Measurements from ENCODE around the gene MCAT.
"Not testable (repeated sequence)": the region's sequence is repeated elsewhere in the genome, so short reads cannot be mapped to it uniquely, and the experiment has no call there.

The MCAT gene

DNA sequence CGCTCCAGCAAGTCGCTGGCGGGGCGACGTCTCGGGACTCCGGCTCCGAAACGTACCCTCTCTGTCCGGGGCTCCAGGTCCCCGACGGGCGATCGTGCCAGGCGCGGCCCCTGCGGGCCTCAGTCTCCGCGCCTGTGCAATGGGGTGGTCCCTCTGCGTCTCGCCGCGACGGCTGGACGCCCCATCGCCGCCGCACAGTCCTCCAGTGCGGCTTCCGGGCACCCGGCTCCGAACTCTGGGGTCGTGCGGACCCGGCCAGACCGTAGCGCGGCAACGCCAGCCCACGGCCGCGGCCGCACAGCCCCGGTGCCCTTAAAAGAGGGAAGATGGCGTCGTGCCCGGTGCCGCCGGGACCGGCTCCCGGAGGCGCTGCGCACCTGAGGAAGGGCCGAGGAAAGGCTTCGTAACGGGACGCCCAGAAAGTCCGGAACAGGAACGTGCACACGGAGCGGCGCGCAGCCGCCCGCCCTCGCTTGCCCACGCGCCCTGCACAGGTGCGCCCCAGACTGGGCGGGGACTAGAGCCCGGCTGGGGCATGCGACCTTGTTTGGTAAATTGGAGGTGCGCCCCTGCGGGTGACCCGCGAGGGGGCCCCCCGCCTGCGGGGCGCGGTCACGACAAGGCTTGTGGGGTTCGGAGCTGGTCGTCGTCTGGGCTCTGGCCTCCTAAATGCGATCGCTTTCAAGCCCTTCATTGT, 32.1 kb downstream of the MCAT start:
- FAIRE-seq, result no peak
- no peak for DNase-seq (ENCODE audit: insufficient read length, low spot score)
- no peak for TF ChIP-seq POLR2A (IDR thresholded peaks at IDR 0.05; ENCODE audit: low read depth, low read length)

DNA sequence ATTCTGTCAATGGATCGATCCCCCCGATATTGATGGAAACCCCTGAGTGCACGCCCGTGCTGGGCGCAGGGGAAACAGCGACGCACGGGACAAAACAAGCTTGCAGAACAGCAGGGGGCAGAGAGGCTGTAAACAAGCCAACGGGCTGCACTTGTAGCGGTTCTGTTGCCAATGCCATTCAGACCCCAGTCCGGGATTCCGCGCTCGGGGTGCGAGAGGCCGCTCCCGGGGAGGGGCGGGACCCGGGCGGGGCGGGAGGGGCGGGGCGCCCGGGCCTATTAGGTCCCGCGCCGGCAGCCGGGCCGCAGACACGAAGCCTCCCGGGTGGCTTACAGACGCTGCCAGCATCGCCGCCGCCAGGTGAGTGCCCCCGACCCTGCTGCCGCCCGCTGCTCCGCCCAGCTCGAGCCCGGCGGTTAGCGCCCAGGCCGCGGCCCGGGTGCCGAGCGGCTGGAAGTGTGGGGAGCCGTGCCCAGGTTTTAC, 32.7 kb downstream of the MCAT start, which contains the start of gene BIK:
TSS of gene BIK (plus strand) at position 307 of the 483 bp plus-strand sequence. CDS start 13,273 bp downstream, outside the sequence.
- no peak for DNase-seq (ENCODE audit: insufficient read length, low spot score)
- no peak for FAIRE-seq
- no peak for TF ChIP-seq POLR2A (IDR thresholded peaks at IDR 0.05; ENCODE audit: low read depth, low read length)

DNA sequence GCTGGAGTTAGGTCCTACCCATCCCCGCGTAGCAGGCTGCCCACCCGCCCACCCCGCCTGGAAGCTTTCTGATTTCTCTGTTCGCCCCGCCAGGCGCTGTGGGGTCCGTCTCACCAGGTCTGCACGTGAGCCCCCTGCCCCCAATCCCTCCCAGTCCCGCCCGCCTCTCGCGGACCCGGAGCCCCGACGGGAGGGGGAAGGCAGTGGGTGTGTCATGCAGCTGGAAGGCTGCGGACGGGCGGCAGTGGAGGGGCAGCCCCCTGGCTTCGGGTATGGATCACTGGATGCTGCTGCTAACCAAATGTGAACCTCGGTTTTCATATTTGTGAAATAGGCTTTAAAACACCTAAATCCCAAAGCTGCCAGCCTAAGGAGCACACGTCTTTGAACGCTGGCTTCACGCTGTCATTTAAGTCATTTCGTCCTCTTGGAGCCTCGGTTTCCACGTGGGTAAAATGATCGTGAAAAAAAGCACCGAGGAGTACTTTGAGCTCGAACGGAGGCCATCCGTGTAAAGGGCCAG, 33.2 kb downstream of the MCAT start:
- TF ChIP-seq POLR2A (IDR thresholded peaks at IDR 0.05; ENCODE audit: low read depth, low read length), result no peak
- no peak for DNase-seq (ENCODE audit: insufficient read length, low spot score)
- no peak for FAIRE-seq

DNA sequence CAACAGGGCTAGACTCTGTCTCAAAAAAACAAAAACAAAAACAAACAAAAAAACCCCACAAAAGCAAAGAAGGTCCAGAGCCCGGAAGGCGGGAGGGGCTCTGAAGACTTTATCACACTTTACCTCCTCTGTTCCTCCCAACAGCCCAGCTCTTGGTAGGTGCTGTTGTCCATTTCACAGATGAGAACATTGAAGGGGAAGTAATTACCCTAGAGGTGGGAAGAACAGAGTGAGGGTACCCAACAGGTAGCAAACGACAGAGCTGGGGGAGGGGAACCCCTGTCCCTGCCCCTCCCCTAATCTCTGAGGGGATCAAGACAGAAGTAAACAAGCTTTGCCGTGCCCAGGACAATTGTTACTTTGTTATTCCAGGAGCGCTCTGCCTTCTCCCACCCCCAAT, 33.7 kb downstream of the MCAT start:
- TF ChIP-seq POLR2A (IDR thresholded peaks at IDR 0.05; ENCODE audit: low read depth, low read length), result no peak

GRCh38 chr22:43106302-43106701, 36.9 kb downstream of the MCAT start:
- TF ChIP-seq POLR2A (IDR thresholded peaks at IDR 0.05; ENCODE audit: low read depth, low read length), result no peak
- FAIRE-seq (no peak), DNase-seq (ENCODE audit: insufficient read length, low spot score) (no peak)

More for the DNA sequence above, 33.7 kb downstream of the MCAT start:
- FAIRE-seq, result no peak
- DNase-seq (ENCODE audit: insufficient read length, low spot score), result no peak

DNA sequence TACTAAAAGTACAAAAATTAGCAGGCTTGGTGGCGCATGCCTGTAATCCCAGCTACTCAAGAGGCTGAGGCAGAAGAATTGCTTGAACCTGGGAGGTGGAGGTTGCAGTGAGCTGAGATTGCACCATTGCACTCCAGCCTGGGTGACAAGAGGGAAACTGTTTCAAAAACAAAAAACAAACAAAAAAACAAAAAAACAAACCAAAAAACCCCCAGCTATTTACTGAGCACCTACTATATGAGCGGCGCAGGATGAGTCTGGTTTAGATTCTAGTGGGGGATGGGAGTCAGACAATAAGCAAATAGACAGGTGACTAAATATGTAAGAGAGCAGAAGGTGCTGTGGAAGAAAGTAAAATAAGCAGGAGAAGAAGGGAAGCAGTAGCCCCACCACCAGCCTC, 38.2 kb downstream of the MCAT start:
- not testable (repeated sequence) for FAIRE-seq; DNase-seq (ENCODE audit: insufficient read length, low spot score)

- DNase-seq (ENCODE audit: insufficient read length, low spot score), result not testable (repeated sequence)
Measured at GRCh38 chr22:43104056-43104625, 39.1 kb downstream of the MCAT start.

DNA sequence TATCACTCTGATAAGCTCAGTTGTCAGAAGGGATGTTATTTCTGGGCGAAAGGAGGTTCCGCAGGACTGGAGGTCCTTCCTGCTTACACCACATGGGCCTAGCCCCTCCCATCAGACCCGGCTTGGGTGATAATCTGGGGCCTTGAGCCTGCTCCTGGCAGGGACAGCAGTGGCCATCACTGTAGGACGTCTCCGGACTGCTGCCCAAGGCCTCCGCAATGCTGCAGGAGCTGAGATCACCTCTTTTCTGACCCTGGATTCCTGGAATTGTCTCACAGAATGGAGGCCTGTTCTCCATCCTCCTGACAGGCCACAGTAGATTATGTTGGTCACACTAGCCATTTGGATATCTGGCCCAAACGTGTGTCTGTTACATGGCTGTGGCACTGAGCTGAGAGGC, 41.9 kb downstream of the MCAT start:
- no peak for FAIRE-seq
- no peak for DNase-seq (ENCODE audit: insufficient read length, low spot score)
- no peak for TF ChIP-seq POLR2A (IDR thresholded peaks at IDR 0.05; ENCODE audit: low read depth, low read length)

More at GRCh38 chr22:43104056-43104625, 39.1 kb downstream of the MCAT start:
- FAIRE-seq, result not testable (repeated sequence)

DNA sequence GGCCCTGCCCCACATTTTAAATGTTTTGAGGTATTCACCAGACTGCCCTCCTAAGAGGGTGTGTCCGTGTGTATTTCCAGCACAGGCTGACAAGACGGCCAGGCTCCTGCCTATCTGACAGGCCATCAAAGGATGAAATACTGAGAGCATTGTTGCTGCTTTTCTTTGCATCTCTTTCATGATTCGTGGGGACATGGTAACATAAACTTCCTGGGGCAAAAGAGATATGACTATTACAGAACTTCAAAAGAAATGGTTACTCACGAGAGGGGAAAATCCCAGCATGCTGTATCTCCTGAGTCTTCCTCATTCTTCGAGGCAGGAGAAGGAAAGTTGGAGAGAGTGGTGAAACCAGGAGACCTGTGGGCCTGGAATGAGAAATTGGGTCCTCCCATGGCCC, 43.0 kb downstream of the MCAT start:
- no peak for DNase-seq (ENCODE audit: insufficient read length, low spot score)
- no peak for FAIRE-seq
- no peak for TF ChIP-seq POLR2A (IDR thresholded peaks at IDR 0.05; ENCODE audit: low read depth, low read length)

DNA sequence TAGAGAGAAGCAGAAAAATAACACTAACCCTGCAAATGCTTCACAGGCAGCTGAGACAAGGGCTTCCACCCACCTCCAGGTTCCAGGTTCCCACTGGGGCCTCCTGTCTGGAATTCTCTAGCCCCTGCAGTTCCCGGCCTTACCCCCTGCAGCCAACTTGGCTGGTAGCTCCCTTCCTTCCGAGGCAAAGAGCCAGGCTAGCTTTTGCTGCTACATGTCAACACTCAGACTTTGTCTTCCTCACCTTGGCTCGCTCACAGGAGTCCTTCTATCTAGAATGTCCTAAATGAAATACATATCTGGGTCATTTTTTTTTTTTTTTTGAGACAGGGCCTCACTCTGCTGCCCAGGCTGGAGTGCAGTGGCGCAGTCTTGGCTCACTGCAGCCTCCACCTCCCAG, 44.1 kb downstream of the MCAT start:
- no peak for TF ChIP-seq POLR2A (IDR thresholded peaks at IDR 0.05; ENCODE audit: low read depth, low read length)
- DNase-seq (ENCODE audit: insufficient read length, low spot score) (no peak), FAIRE-seq (no peak)

DNA sequence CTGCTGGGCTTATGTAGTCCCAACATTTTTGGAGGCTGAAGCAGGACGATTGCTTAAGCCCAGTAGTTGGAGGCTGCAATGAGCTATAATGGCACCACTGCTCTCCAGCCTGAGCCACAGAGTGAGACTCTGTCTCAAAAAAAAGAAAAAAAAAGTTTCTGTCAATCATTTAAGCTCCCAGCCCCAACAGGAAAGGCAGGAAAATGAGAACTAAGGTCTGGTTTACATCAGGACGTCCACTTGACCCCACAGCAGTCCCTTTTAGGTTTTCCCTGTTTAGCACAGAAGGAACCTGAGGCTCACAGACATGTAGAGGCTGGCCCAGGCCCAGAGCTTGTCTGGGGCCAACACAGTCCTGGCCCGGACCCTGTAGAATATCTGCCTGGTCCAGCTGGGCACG, 44.8 kb downstream of the MCAT start:
- FAIRE-seq (no peak), DNase-seq (ENCODE audit: insufficient read length, low spot score) (no peak)
- no peak for TF ChIP-seq POLR2A (IDR thresholded peaks at IDR 0.05; ENCODE audit: low read depth, low read length)

GRCh38 chr22:43096420-43096819, 46.8 kb downstream of the MCAT start:
- FAIRE-seq (no peak), DNase-seq (ENCODE audit: insufficient read length, low spot score) (no peak)
- TF ChIP-seq POLR2A (IDR thresholded peaks at IDR 0.05; ENCODE audit: low read depth, low read length), result no peak

- FAIRE-seq (no peak), DNase-seq (ENCODE audit: insufficient read length, low spot score) (no peak)
- no peak for TF ChIP-seq POLR2A (IDR thresholded peaks at IDR 0.05; ENCODE audit: low read depth, low read length)
Measured at GRCh38 chr22:43094551-43094950, 48.6 kb downstream of the MCAT start.

DNA sequence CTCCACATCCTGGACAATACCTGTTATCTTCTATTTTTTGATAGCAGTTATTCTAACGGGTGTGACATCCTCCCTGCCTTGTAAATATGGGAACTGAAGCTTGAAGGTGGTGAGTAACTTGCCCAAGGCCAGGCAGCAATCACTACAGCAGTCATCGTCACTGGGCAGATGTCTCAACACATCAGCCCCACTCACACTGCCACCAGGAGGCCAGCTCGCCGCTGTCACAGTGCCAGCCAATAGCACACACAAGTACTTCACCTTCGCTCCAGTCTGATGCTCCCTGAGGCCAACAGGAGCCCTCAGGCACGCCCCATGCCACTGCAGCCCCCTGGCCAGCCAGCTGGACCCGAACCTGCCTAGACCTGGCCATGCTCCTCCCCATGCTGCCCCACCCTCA, 49.1 kb downstream of the MCAT start:
- FAIRE-seq (no peak), DNase-seq (ENCODE audit: insufficient read length, low spot score) (no peak)
- no peak for TF ChIP-seq POLR2A (IDR thresholded peaks at IDR 0.05; ENCODE audit: low read depth, low read length)

DNA sequence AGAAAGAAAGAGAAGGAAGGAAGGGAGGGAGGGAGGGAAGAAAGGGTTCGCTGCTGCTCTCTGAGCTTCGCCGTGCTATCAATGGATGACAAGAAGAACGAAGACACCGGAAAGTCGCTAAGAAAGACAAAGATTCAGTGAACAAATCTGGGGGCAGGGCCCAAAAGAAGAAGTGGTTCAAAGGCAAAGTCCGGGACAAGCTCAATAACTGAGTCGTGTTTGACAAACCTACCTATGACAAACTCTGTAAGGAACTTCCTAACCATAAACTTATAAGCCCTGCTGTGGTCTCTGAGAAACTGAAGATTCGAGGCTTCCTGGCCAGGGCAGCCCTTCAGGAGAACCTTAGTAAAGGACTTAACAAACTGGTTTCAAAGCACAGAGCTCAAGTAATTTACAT, 51.1 kb downstream of the MCAT start:
- no peak for DNase-seq (ENCODE audit: insufficient read length, low spot score)
- FAIRE-seq, result no peak
- no peak for TF ChIP-seq POLR2A (IDR thresholded peaks at IDR 0.05; ENCODE audit: low read depth, low read length)

Measured in H54 (cell line).